Activated CD8-positive, alpha-beta memory T cell treated with anti-CD3 and anti-CD28 coated beads, Interleukin-2, amount 50 U/mL, for 1 hour (primary cell): ENCODE results near the gene HELZ.
"Not testable (repeated sequence)": the region's sequence is repeated elsewhere in the genome, so short reads cannot be mapped to it uniquely, and the experiment has no call there.

Source experiments
- DNase-seq: peaks from one replicate; pipeline ENCODE4 v3.0.0-alpha.2; 2020; ENCODE audit errors: extremely low read depth

The HELZ gene

GRCh38 chr17:67265436-67266019 lies 20.5 kb upstream of the HELZ start:
- DNase-seq: no peak

GRCh38 chr17:67262435-67263117 lies 17.6 kb upstream of the HELZ start:
- DNase-seq: no peak

DNA sequence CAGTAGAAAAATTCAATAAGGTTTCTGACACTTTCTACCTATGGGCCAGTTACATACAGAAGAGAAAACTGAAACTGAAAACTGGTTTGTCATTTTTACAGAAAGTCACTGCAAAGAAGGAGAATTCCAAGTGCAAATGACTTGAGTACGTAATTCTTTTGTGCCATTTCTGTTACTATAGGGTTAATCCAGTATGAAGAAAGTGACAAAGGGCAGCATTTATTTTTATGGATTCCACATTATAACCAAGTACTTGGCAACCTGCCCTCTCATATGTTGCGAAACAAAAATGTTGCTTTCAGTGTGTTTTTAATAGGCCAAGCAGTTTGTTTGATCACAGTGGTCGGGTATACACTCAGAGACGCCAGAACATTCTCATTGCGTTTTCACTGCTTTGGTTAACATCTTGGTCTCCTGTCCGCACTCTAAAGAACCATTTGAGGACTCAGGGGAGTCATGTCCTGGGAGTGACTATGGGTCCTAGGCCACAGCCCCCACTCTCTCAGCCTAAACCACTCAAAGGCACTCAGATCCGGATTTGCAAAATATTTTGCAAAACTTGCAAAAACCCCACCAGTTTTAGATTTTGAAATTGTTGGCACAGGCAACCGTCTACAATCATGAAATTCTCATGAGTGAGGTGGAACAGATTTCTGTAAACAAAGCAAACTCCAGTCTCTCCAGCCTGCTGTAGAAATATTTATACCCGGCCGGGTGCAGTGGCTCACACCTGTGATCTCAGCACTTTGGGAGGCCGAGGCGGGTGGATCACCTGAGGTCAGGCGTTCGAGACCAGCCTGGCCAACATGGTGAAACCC lies 15.4 kb upstream of the HELZ start:
- DNase-seq: no peak

GRCh38 chr17:67258821-67259468 lies 13.9 kb upstream of the HELZ start:
- DNase-seq: no peak

DNA sequence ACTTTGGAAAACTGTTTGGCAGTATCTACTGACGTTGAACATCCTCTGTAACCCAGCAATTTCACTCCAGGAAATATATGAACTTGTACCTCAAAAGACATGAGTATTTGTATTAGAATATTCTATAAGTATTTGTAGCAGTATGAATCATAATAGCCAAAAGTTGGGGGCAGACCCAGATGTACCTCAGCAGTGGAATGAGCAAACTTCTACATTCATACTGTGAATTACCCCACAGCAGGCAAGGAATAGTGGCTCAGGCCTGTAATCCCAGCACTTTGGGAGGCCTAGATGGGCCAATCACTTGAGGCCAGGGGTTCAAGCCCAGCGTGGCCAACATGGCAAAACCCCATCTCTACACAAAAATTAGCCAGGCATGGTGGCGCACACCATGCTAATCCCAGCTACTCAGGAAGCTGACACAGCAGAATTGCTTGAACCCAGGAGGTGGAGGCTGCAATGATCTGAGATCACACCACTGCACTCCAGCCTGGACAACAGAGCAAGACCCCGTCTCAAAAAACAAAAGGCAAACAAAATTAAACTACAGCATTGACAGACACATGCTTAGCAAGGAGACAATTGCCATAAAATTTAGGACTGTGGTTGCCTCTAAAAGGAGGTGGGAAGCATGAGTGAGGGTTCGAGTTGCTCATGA lies 11.2 kb upstream of the HELZ start:
- DNase-seq: no peak

- no peak for DNase-seq
Measured at GRCh38 chr17:67253384-67253783, 8.4 kb upstream of the HELZ start.

- DNase-seq: not testable (repeated sequence)
Measured at GRCh38 chr17:67251586-67251985, 6.6 kb upstream of the HELZ start.

- DNase-seq: no peak
Measured at GRCh38 chr17:67248291-67248690, 3.3 kb upstream of the HELZ start.

DNA sequence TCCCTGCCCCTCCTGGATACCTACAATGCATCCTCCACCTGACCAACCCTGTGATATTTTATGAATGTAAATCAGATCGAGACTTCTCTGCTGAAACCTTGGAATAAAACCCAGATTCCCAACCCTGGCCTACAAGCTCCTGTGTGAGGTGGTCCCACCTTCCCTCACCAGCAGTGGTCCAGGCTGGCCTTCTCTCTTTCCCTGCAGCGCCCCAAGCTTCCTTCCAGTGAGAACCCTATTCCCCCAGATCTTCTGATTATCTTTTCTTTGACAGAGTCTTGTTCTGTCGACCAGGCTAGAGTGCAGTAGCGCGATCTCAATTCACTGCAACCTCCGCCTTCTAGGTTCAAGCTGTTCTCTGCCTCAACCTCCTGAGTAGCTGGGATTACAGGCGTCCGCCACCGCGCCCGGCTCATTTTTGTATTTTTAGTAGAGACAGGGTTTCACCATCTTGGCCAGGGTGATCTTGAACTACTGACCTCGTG lies 2.5 kb upstream of the HELZ start:
- no peak for DNase-seq

DNA sequence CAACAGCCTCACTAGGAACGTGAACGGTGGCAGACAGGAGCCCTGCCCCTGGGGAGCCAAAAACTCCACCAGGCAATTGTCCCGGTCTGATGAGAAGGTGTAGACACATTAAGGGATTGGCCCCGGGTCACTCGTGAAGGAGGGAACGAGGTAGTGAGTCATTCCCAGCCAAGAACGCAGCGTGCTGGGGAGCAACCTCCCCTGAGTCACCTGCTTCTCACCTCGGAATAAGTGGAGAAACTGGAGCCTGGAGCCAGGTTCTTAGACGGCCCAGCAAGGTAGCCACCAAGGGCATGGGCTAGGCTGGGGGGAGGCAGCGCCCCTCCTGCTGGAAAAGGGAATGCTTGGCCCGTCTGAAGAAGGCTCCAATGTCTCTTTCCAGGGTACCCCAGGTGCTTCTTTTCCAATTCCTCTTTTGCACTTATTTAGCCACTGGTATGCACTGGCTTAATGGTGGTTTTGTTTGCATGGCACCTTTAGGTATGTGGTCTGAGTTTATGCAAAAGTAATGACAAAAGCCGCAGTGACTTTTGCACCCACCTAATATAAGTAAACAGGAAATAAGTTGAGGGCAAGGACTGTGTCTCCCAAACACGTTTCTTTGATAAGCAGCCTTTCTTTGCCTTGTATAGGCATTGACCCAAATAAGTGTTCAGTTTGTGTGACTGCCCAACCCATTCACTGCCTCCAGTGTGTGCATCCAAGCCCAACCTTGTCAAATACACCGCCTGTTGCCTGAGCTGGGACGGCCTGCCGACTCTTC lies 1.8 kb upstream of the HELZ start:
- no peak for DNase-seq

- no peak for DNase-seq
Measured at GRCh38 chr17:67246403-67246652, 1.3 kb upstream of the HELZ start.

- DNase-seq: no peak
Measured at GRCh38 chr17:67245694-67246402, 852 bp upstream of the HELZ start.

DNA sequence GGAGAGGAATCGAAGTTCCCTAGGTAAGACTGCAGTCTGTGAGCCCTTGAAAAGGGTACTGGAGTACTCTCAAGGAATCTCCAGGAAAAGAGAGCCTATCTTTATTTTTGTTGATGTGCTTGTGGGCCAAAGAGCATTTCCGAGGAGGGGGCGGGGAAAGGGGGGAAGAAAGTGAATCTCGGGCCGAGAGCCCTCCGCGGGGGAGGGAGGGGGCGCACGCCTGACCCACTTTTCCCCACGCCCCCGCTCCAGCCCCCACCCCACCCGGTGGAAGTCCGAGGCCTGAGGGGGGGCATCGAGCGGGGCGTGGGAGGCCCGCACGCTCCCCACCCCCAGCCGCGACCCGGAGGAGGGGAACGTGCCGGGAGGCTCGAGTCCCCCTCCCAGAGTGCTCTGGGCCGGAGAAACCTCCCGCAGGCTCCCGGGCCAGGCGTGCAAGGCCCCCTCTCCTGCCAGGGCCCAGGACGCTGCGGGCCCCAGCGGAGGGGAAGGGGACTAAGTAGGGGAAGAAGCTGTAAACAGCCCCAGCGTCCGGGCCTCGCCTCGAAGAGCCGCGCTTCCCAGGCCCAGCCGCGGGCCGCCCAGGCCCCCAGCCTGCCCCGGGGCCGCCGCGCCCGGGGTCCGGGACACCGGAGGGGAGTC lies 444 bp downstream of the HELZ start:
- no peak for DNase-seq

- DNase-seq: no peak
Measured at GRCh38 chr17:67243284-67243683, 1.7 kb downstream of the HELZ start.

DNA sequence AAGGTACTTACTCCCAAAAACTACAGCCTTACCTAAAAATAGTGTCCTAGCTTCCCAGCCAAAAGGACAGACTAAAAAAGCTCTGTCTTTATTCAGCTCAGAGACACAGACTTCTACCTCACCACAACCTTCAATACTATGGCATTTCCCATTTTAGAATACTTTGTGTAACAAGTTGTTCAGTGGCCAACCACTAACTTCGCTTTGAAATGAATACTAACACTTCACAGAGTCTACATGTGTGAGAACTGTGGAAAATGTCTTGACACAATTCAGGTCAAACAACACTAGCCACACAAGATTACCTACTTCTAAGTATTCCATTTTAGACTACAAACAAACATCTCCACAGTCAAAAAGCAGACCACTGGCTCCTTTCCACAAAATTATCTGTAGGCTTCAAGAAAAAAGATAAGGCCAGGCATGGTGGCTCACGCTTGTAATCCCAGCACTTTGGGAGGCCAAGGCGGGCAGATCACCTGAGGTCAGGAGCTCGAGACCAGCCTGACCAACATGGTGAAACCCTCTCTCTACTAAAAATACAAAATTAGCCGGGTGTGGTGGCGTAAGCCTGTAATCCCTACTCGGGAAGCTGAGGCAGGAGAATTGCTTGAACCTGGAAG lies 3.2 kb downstream of the HELZ start:
- no peak for DNase-seq

- no peak for DNase-seq
Measured at GRCh38 chr17:67239597-67239996, 5.4 kb downstream of the HELZ start.

- DNase-seq: no peak
Measured at GRCh38 chr17:67238991-67239390, 6.0 kb downstream of the HELZ start.

DNA sequence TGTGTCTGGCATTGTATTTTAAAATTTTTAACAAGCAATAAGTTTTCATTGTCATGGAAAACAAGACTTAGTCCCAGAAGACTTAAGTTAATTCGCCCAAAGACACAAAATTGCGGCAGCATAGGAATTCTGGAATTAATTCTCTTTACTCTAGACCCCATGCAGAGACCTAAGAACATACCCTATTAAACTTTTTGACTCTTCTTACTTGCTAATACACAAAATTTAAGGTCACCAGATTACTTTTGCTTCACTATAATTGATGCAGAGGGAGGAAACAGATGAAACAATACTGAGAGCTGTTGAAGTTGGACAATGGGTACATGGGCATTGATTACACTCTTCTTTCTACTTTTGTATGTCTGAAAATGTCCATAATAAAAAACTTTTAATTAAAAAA lies 12.6 kb downstream of the HELZ start:
- no peak for DNase-seq

GRCh38 chr17:67229109-67229955 lies 15.7 kb downstream of the HELZ start:
- DNase-seq: no peak
